Keratinocyte (primary cell): Measurements from ENCODE around the gene MEG3. TPM values are rescaled to one million over a fixed set of nuclear protein-coding genes. Genes with fewer than 3 reads are reported as not detected.

Experiments
- DNase-seq: peaks from one replicate; pipeline ENCODE4 v3.0.0-alpha.2; 2011; ENCODE audit warnings: low read depth, missing footprints, low spot score
- FAIRE-seq: peaks from 2 replicates; lab custom pipeline; 2011; peaks lifted over from hg19 to GRCh38; lab: Jason Lieb, UNC
- H2AFZ ChIP-seq: 2 replicates; pipeline ENCODE4 v1.6.0; 2012; ENCODE audit warnings: low read length, control low read depth, inconsistent platforms; ENCODE audit not compliant: control insufficient read depth
- H3K27ac ChIP-seq: 2 replicates; pipeline ENCODE4 v1.5.1; 2011; ENCODE audit warnings: low read length; ENCODE audit not compliant: control insufficient read depth, insufficient read depth
- H3K27me3 ChIP-seq: 3 replicates; pipeline ENCODE4 v1.6.0; 2011; ENCODE audit warnings: low read length; ENCODE audit not compliant: control insufficient read depth, insufficient read depth; ENCODE audit errors: extremely low read depth
- H3K36me3 ChIP-seq, 2 experiments: 2 replicates in 1 of 2; 3 replicates in 1 of 2; pipeline ENCODE4 v1.5.1; 2011; ENCODE audit warnings: low read length in 2 of 2, mild to moderate bottlenecking in 1 of 2; ENCODE audit not compliant: control insufficient read depth in 2 of 2, insufficient read depth in 2 of 2; ENCODE audit errors: extremely low read depth in 1 of 2
- H3K4me1 ChIP-seq: 3 replicates; pipeline ENCODE4 v1.5.1; 2011; ENCODE audit warnings: low read length; ENCODE audit not compliant: control insufficient read depth, insufficient read depth; ENCODE audit errors: extremely low read depth
- H3K4me2 ChIP-seq: 3 replicates; pipeline ENCODE4 v1.6.0; 2011; ENCODE audit warnings: low read depth, low read length; ENCODE audit not compliant: control insufficient read depth, insufficient read depth; ENCODE audit errors: extremely low read depth
- H3K4me3 ChIP-seq, 3 experiments: fragments of 200-600 bp in 1 of 3; sonication (generic) in 1 of 3; 2 replicates in 2 of 3; 3 replicates in 1 of 3; pipeline ENCODE4 v1.5.1; 2011 to 2016; ENCODE audit warnings: low read length in 3 of 3, mild to moderate bottlenecking in 3 of 3, control low read depth in 2 of 3, inconsistent platforms in 1 of 3, low read depth in 1 of 3, mixed read lengths in 1 of 3, mixed run types in 1 of 3, moderate library complexity in 1 of 3; ENCODE audit not compliant: control insufficient read depth in 2 of 3, insufficient read depth in 2 of 3; ENCODE audit errors: extremely low read depth in 1 of 3
- H3K79me2 ChIP-seq: 2 replicates; pipeline ENCODE4 v1.6.0; 2012; ENCODE audit warnings: low read length; ENCODE audit not compliant: control insufficient read depth, insufficient read depth
- H3K9ac ChIP-seq: 3 replicates; pipeline ENCODE4 v1.6.0; 2011; ENCODE audit warnings: low read length; ENCODE audit not compliant: control insufficient read depth, insufficient read depth; ENCODE audit errors: extremely low read depth
- H3K9me1 ChIP-seq: 3 replicates; pipeline ENCODE4 v1.6.0; 2011; ENCODE audit warnings: low read length; ENCODE audit not compliant: control insufficient read depth, insufficient read depth; ENCODE audit errors: extremely low read depth
- H3K9me3 ChIP-seq: 2 replicates; pipeline ENCODE4 v1.5.1; 2012; ENCODE audit warnings: low read depth, low read length; ENCODE audit not compliant: control insufficient read depth
- H4K20me1 ChIP-seq: 3 replicates; pipeline ENCODE4 v1.6.0; 2011; ENCODE audit warnings: low read length; ENCODE audit not compliant: control insufficient read depth, insufficient read depth; ENCODE audit errors: extremely low read depth
- CTCF ChIP-seq, 3 experiments: IDR thresholded peaks in 1 of 3; conservative IDR thresholded peaks in 1 of 3; optimal IDR thresholded peaks in 1 of 3; 2 replicates in 2 of 3; 3 replicates in 1 of 3; pipeline versions ENCODE3 to v1.5.1; 2011; ENCODE audit warnings: low read length in 3 of 3, mild to moderate bottlenecking in 3 of 3, moderate library complexity in 2 of 3, control low read depth in 1 of 3, inconsistent platforms in 1 of 3; ENCODE audit not compliant: insufficient read depth in 2 of 3; ENCODE audit errors: extremely low read depth in 1 of 3
- EZH2 ChIP-seq: IDR thresholded peaks from one replicate; pipeline ENCODE4 v1.6.1; 2012; ENCODE audit warnings: inconsistent platforms, mild to moderate bottlenecking, low read length, moderate library complexity
- dilution Hi-C: fragments of 300-500 bp; cut with MboI; formaldehyde crosslinking; loops from one replicate; pipeline ENCODE4 v1.7.0; 2020; ENCODE audit warnings: low sequenced_read_pairs; ENCODE audit not compliant: extremely low pct_ligation_motif_present
- polyA plus RNA-seq, 5 experiments: library from polyadenylated mRNA; depleted of rRNA in 3 of 5; stranded (reverse) in 3 of 5; stranded (forward) in 1 of 5; unstranded in 1 of 5; fragments of >200 nt; gene quantifications; 1 replicate in 1 of 5; 2 replicates in 3 of 5; 3 replicates in 1 of 5; pipeline versions ENCODE4 v1.2.1 to v1.2.3, GENCODE V29; 2011 to 2012; ENCODE audit warnings: missing spikeins in 2 of 5, low read depth in 1 of 5, low replicate concordance in 1 of 5

Gene MEG3
- polyA plus RNA-seq, 1 donor (not counting 4 experiments of a cell fraction or from before 2014, with no cell fraction given) = 5.6 TPM

- dilution Hi-C loops = no loop called here
- H3K9me3 ChIP-seq = no peaks in the 10 kb centered on the region
These were observed 41.2 kb upstream of the MEG3 start for GRCh38 chr14:100784523-100785337.

DNA sequence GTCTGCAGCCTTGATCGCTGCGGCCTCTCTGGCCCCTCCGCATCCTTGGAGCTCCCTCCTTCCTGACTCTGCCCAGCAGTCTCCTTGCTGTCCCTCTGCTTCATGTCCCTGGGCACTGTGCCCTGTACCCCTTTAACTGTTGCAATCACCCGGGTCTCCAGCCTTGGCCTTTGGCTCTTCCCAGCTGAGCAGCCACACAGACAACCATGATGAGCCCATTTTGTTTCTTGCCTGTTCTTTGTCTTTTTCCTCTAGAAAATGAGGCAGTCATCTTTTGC, 40.6 kb upstream of the MEG3 start:
- no peak overlapping the region for H3K27ac ChIP-seq
- no peak overlapping the region for H2AFZ ChIP-seq
- H3K36me3 ChIP-seq = no peaks in the 10 kb centered on the region
- H3K27me3 ChIP-seq = peaks cover 28% of the 10 kb centered on the region
- FAIRE-seq (no peak), DNase-seq (no peak)
- no peak overlapping the region for H3K4me3 ChIP-seq
- no peaks in the 10 kb centered on the region for H3K79me2 ChIP-seq
- no peak overlapping the region for H3K9ac ChIP-seq
- no peaks in the 10 kb centered on the region for H3K9me1 ChIP-seq
- no peaks in the 10 kb centered on the region for H3K4me1 ChIP-seq
- no peaks in the 10 kb centered on the region for H3K9me3 ChIP-seq
- H4K20me1 ChIP-seq = peaks cover 3% of the 10 kb centered on the region
- dilution Hi-C loops = no loop called here
- H3K4me2 ChIP-seq = no peak overlapping the region
- TF ChIP-seq EZH2 (no peak), CTCF (optimal IDR thresholded peaks at IDR 0.05 in 1 of 3, IDR thresholded peaks at IDR 0.05 in 1 of 3, conservative IDR thresholded peaks at IDR 0.05 in 1 of 3; ENCODE audit: extremely low read depth in 1 of 3, insufficient read depth in 2 of 3, low read length in 3 of 3) (no peak)

More at GRCh38 chr14:100784523-100785337, 41.2 kb upstream of the MEG3 start:
- H3K9ac ChIP-seq = no peak overlapping the region
- DNase-seq = no peak
- H2AFZ ChIP-seq = no peak overlapping the region
- H3K27me3 ChIP-seq = peaks cover 30% of the 10 kb centered on the region
- no peaks in the 10 kb centered on the region for H3K4me1 ChIP-seq
- H3K27ac ChIP-seq = no peak overlapping the region
- TF ChIP-seq CTCF (optimal IDR thresholded peaks at IDR 0.05 in 1 of 3, IDR thresholded peaks at IDR 0.05 in 1 of 3, conservative IDR thresholded peaks at IDR 0.05 in 1 of 3; ENCODE audit: extremely low read depth in 1 of 3, insufficient read depth in 2 of 3, low read length in 3 of 3) (no peak), EZH2 (no peak)
- no peak for FAIRE-seq
- no peak overlapping the region for H3K4me3 ChIP-seq
- no peak overlapping the region for H3K4me2 ChIP-seq
- H3K36me3 ChIP-seq = no peaks in the 10 kb centered on the region
- H4K20me1 ChIP-seq = peaks cover 3% of the 10 kb centered on the region
- H3K79me2 ChIP-seq = no peaks in the 10 kb centered on the region
- H3K9me1 ChIP-seq = no peaks in the 10 kb centered on the region
